Gastroesophageal sphincter (tissue), 4 donors: ENCODE data around the gene SDK2. TPM values are rescaled to one million over a fixed set of nuclear protein-coding genes. Genes with fewer than 3 reads are reported as not detected.

Experiments
- ATAC-seq: fragments of 150-250 bp; one replicate; pipeline ENCODE4 v1.9.1; 2016; ENCODE audit warnings: mild to moderate bottlenecking, moderate library complexity
- H3K27ac ChIP-seq, 4 donors: fragments of 200-600 bp; sonication (generic) in 3 of 4; 1 replicate in 3 of 4; 2 replicates in 1 of 4; pipeline ENCODE4 v1.5.1; 2016 to 2019
- H3K27me3 ChIP-seq: fragments of 200-600 bp; sonication (generic); one replicate; pipeline ENCODE4 v1.5.1; 2019
- H3K36me3 ChIP-seq, 2 donors: fragments of 200-600 bp; sonication (generic); one replicate each; pipeline ENCODE4 v1.5.1; 2019; ENCODE audit warnings: control low read depth in 1 of 2
- H3K4me1 ChIP-seq, 3 donors: fragments of 200-600 bp; sonication (generic); 1 replicate in 2 of 3; 2 replicates in 1 of 3; pipeline ENCODE4 v1.5.1; 2016 to 2019; ENCODE audit warnings: control low read depth in 2 of 3
- H3K4me3 ChIP-seq, 2 donors: fragments of 200-600 bp; sonication (generic); one replicate each; pipeline ENCODE4 v1.5.1; 2019; ENCODE audit warnings: mild to moderate bottlenecking in 1 of 2, moderate library complexity in 1 of 2
- H3K9me3 ChIP-seq, 3 donors: fragments of 200-600 bp; sonication (generic); one replicate each; pipeline ENCODE4 v1.5.1; 2017 to 2019; ENCODE audit warnings: control low read depth in 2 of 3
- EP300 ChIP-seq: sonication (generic); formaldehyde crosslinking; IDR thresholded peaks from one replicate; pipeline ENCODE4 v1.6.1; 2017; ENCODE audit warnings: antibody characterized with exemption, mild to moderate bottlenecking
- POLR2A ChIP-seq, 2 donors: fragments of 450-650 bp; IDR thresholded peaks; one replicate each; pipeline ENCODE4 v1.6.1; 2017; ENCODE audit warnings: antibody characterized with exemption in 2 of 2, mild to moderate bottlenecking in 2 of 2, moderate library complexity in 1 of 2
- POLR2AphosphoS5 ChIP-seq: sonication (generic); formaldehyde crosslinking; IDR thresholded peaks from one replicate; pipeline ENCODE4 v1.6.1; 2017; ENCODE audit warnings: antibody characterized with exemption
- WGBS, 2 donors: methylation state at CpG; one replicate each; pipeline ENCODE4 v1.1.5; 2018; ENCODE audit warnings: low coverage in 1 of 2; 5-methylcytosine and 5-hydroxymethylcytosine counted together
- total RNA-seq, 4 donors: library from RNA; depleted of rRNA; stranded (reverse); fragments of >200 nt; gene quantifications; one replicate each; pipeline ENCODE4 v1.1.0, GENCODE V29; 2016
- TF ChIP-seq, protein P1 (sequence below), 4 experiments: fragments of 200-600 bp in 2 of 4; fragments of 450-650 bp in 2 of 4; sonication (generic) in 1 of 4; IDR thresholded peaks; one replicate each; pipeline ENCODE4 v1.5.1; 2017 to 2019; ENCODE audit warnings: antibody characterized with exemption in 4 of 4, mild to moderate bottlenecking in 2 of 4, moderate library complexity in 2 of 4

The SDK2 gene
- total RNA-seq, 4 donors from 2014 or later = 0.31 to 2.0 (median 0.78) TPM

DNA sequence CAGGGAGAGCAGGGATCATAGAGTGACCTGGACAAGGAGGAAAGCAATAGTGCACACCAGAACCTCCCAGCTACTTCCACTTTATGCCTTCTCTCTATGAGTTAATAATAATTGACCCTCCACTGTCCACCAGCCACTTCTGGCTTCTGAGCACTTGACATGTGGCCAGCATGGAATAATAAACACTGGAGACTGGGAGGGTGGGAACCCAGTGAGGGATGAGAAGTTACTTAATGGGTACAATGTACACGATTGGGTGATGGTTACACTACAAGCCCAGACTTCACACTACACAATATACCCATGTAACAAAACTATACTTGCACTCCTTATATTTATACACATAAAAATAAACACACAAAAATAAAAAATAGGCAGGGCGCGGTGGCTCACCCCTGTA, 343.9 kb downstream of the SDK2 start:
- Histone ChIP-seq H3K36me3 (no peaks in the 10 kb centered on the region), H3K4me3 (no peak overlapping the region), H3K9me3 (no peaks in the 10 kb centered on the region), H3K27ac (peak overlapping the region in 2 of 4 donors; percentile 9 to 23), H3K4me1 (peaks cover 6 to 88% (median 36%) of the 10 kb centered on the region in 3 donors), H3K27me3 (no peaks in the 10 kb centered on the region)
- no peak for ATAC-seq
- TF ChIP-seq POLR2AphosphoS5 (no peak), EP300 (no peak), POLR2A (IDR thresholded peaks at IDR 0.05) (no peak)
- TF ChIP-seq, protein P1, sequence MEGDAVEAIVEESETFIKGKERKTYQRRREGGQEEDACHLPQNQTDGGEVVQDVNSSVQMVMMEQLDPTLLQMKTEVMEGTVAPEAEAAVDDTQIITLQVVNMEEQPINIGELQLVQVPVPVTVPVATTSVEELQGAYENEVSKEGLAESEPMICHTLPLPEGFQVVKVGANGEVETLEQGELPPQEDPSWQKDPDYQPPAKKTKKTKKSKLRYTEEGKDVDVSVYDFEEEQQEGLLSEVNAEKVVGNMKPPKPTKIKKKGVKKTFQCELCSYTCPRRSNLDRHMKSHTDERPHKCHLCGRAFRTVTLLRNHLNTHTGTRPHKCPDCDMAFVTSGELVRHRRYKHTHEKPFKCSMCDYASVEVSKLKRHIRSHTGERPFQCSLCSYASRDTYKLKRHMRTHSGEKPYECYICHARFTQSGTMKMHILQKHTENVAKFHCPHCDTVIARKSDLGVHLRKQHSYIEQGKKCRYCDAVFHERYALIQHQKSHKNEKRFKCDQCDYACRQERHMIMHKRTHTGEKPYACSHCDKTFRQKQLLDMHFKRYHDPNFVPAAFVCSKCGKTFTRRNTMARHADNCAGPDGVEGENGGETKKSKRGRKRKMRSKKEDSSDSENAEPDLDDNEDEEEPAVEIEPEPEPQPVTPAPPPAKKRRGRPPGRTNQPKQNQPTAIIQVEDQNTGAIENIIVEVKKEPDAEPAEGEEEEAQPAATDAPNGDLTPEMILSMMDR (IDR thresholded peaks at IDR 0.05) = no peak
- 17 to 65% methylated on average over 1 to 3 of the region's 3 CpGs for WGBS, 2 donors

GRCh38 chr17:73297934-73298861, 346.0 kb downstream of the SDK2 start:
- WGBS, 2 donors = 40 to 79% methylated on average over 5 to 8 of the region's 15 CpGs
- Histone ChIP-seq H3K27me3 (no peaks in the 10 kb centered on the region), H3K27ac (peak overlapping the region in 3 of 4 donors; percentile 34 to 61 (median 61)), H3K36me3 (peaks cover 0 to under 1% of the 10 kb centered on the region in 2 donors), H3K9me3 (no peaks in the 10 kb centered on the region), H3K4me1 (peaks cover 2 to 88% (median 32%) of the 10 kb centered on the region in 3 donors), H3K4me3 (no peak overlapping the region)
- no peak for ATAC-seq
- TF ChIP-seq, protein P1 (IDR thresholded peaks at IDR 0.05) = no peak
- TF ChIP-seq EP300 (no peak), POLR2AphosphoS5 (no peak), POLR2A (IDR thresholded peaks at IDR 0.05) (no peak)

- 37% methylated on average over 5 of the region's 9 CpGs; no CpG with 5 or more reads in 1 of the 2 donors for WGBS, 2 donors
- Histone ChIP-seq H3K36me3 (peaks cover 0 to 6% of the 10 kb centered on the region in 2 donors), H3K27ac (peak overlapping the region in 3 of 4 donors; percentile 79 to 83 (median 81)), H3K27me3 (no peaks in the 10 kb centered on the region), H3K9me3 (no peaks in the 10 kb centered on the region), H3K4me1 (peaks cover 6 to 90% (median 53%) of the 10 kb centered on the region in 3 donors), H3K4me3 (peak overlapping the region in 1 of 2 donors; percentile 5)
- ATAC-seq = peak; percentile 88
- TF ChIP-seq POLR2A (IDR thresholded peaks at IDR 0.05) (no peak), EP300 (no peak), POLR2AphosphoS5 (peak; percentile 93)
- TF ChIP-seq, protein P1 (IDR thresholded peaks at IDR 0.05) = no peak
Observed at GRCh38 chr17:73293480-73293911, 350.7 kb downstream of the SDK2 start.

DNA sequence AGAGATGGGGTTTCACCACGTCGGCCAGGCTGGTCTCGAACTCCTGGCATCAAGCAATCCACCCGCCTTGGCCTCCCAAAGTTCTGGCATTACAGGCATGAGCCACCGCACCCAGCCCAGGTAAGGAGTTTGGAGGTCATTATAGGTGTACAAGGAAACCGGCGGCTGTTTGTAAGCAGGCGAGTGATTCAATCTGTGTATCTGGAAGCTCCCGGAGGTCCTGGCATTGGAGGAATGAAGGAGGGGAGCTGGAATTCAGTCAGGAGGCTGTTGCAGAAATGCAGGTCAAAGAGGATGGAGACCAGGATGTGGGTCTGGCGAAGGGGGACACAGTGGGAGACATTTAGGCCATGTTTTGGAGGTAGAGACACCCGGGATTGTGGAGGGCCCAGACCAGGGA, 351.2 kb downstream of the SDK2 start:
- ATAC-seq = no peak
- H3K4me1 ChIP-seq = peaks cover 6 to 90% (median 53%) of the 10 kb centered on the region in 3 donors
- peak overlapping the region in 1 of 2 donors; percentile 5 for H3K4me3 ChIP-seq
- peak overlapping the region in 3 of 4 donors; percentile 79 to 83 (median 81) for H3K27ac ChIP-seq
- H3K27me3 ChIP-seq = no peaks in the 10 kb centered on the region
- peaks cover 0 to 6% of the 10 kb centered on the region in 2 donors for H3K36me3 ChIP-seq
- no peaks in the 10 kb centered on the region for H3K9me3 ChIP-seq
- TF ChIP-seq POLR2A (IDR thresholded peaks at IDR 0.05) (no peak), EP300 (no peak), POLR2AphosphoS5 (no peak)
- TF ChIP-seq, protein P1 (IDR thresholded peaks at IDR 0.05) = no peak
- 59 to 60% methylated on average over 1 to 8 of the region's 11 CpGs for WGBS, 2 donors
